Measurements from ENCODE around the gene DNM3.
A peak's percentile ranks its signal among the peaks of the same experiment; 100 is the strongest.

DNM3 gene

DNA sequence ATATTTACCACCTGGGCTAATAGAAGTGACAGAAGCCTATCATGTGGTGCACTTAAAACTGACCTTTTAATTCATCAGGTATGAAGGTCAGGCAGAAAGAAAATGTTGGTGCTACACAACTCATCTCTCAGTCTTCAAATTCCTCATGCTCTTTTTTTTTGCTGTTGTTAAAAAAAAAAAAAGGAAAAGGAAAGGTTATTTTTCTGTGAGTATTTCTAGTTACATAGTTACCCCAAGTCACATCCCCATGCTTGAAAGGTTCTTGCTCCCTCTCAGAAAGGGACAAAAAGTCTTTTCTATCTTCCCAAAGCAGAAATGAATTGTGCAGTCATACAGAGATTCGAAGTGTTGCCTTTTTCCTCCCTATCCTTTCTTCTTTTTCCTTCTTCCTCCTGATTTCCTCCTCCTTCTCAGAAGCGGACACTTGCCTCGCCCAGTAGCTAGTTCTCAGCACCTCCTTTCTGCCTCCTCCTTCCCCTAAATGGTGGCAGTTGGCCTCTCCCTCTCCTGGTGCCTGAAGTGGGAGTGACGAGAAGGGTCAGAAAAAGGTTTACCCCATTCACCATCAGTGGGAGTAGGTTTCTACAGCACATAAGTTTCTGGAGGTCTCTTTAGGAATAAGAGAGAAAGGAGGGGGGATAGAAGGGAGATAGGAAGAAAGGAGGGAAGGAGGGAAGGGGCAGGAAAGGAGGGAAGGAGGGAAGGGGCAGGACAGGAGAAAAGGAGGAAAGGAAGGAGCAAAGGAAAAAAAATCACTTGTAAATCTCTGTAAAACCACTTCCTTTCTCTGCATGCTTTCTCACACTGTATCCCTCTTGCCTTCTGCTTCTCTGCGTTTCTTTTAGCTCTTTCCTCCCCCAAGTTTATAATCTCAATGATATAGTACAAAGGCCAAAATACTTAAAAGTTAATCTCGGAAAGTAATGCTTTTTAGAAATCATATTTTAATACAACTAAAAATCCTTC lies 558.7 kb downstream of the DNM3 start:
- FAIRE-seq (no peak), DNase-seq (ENCODE audit: insufficient read length, low spot score) (no peak)
- TF ChIP-seq, protein P1, sequence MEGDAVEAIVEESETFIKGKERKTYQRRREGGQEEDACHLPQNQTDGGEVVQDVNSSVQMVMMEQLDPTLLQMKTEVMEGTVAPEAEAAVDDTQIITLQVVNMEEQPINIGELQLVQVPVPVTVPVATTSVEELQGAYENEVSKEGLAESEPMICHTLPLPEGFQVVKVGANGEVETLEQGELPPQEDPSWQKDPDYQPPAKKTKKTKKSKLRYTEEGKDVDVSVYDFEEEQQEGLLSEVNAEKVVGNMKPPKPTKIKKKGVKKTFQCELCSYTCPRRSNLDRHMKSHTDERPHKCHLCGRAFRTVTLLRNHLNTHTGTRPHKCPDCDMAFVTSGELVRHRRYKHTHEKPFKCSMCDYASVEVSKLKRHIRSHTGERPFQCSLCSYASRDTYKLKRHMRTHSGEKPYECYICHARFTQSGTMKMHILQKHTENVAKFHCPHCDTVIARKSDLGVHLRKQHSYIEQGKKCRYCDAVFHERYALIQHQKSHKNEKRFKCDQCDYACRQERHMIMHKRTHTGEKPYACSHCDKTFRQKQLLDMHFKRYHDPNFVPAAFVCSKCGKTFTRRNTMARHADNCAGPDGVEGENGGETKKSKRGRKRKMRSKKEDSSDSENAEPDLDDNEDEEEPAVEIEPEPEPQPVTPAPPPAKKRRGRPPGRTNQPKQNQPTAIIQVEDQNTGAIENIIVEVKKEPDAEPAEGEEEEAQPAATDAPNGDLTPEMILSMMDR (IDR thresholded peaks at IDR 0.05; ENCODE audit: insufficient read depth, missing control alignments) = no peak

DNA sequence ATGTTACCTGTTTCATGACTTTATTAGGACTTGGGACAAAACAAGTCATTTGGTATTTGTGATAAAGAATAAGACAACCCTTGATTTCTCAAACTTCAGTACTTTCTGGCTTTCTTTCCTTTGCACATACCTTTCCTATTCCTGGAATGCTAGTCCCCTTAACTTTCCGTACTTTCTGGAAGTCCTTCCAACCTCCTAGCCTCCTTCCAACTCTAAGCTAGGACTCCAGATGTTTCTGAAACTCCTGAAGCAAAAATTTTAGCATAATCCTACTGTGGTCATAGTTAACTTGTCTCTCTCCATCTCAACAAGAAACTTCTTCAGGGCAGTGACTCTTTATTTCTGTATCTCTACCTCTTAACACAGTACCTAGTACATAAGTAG lies 559.4 kb downstream of the DNM3 start:
- FAIRE-seq = no peak
- DNase-seq (ENCODE audit: insufficient read length, low spot score) = no peak
- TF ChIP-seq, protein P1 (IDR thresholded peaks at IDR 0.05; ENCODE audit: insufficient read depth, missing control alignments) = no peak

GRCh38 chr1:172401477-172401876 lies 560.2 kb downstream of the DNM3 start:
- FAIRE-seq (no peak), DNase-seq (ENCODE audit: insufficient read length, low spot score) (no peak)
- TF ChIP-seq, protein P1 (IDR thresholded peaks at IDR 0.05; ENCODE audit: insufficient read depth, missing control alignments) = no peak

- DNase-seq (ENCODE audit: insufficient read length, low spot score) (no peak), FAIRE-seq (no peak)
- TF ChIP-seq, protein P1 (IDR thresholded peaks at IDR 0.05; ENCODE audit: insufficient read depth, missing control alignments) = peak; percentile 7
Observed at GRCh38 chr1:172401892-172402291, 560.6 kb downstream of the DNM3 start.

- DNase-seq (ENCODE audit: insufficient read length, low spot score) = no peak
- no peak for FAIRE-seq
- TF ChIP-seq, protein P1 (IDR thresholded peaks at IDR 0.05; ENCODE audit: insufficient read depth, missing control alignments) = no peak
Observed at GRCh38 chr1:172402878-172403569, 561.7 kb downstream of the DNM3 start.

- FAIRE-seq (peak; percentile 56), DNase-seq (ENCODE audit: insufficient read length, low spot score) (no peak)
- TF ChIP-seq, protein P1 (IDR thresholded peaks at IDR 0.05; ENCODE audit: insufficient read depth, missing control alignments) = no peak
Observed at GRCh38 chr1:172404121-172404520, 562.8 kb downstream of the DNM3 start.

All from D721Med (cell line).